GM23248 (cell line): ENCODE data around the gene TNS3. TPM values are rescaled to one million over a fixed set of nuclear protein-coding genes. Genes with fewer than 3 reads are reported as not detected.
"Not testable (repeated sequence)": the region's sequence is repeated elsewhere in the genome, so short reads cannot be mapped to it uniquely, and the experiment has no call there.

Experiments
- DNase-seq: peaks from one replicate; pipeline ENCODE4 v3.0.0-alpha.2; 2015
- H2AFZ ChIP-seq: fragments of 200-600 bp; sonication (generic); 2 replicates; pipeline ENCODE4 v1.6.1; 2016; ENCODE audit warnings: antibody characterized with exemption
- H3F3A ChIP-seq: fragments of 200-600 bp; sonication (generic); 2 replicates; pipeline ENCODE4 v1.6.1; 2016; ENCODE audit warnings: mild to moderate bottlenecking, antibody characterized with exemption, mixed run types; ENCODE audit not compliant: insufficient read depth
- H3K27ac ChIP-seq: fragments of 200-600 bp; sonication (generic); 2 replicates; pipeline ENCODE4 v1.5.1; 2016; ENCODE audit warnings: mild to moderate bottlenecking
- H3K27me3 ChIP-seq: fragments of 200-600 bp; sonication (generic); replicated peaks from 2 replicates; pipeline ENCODE4 v1.6.1; 2016; ENCODE audit warnings: mild to moderate bottlenecking; ENCODE audit not compliant: insufficient read depth
- H3K36me3 ChIP-seq: fragments of 200-600 bp; sonication (generic); 2 replicates; pipeline ENCODE4 v1.6.1; 2016; ENCODE audit warnings: low read depth, mild to moderate bottlenecking
- H3K4me1 ChIP-seq: fragments of 200-600 bp; sonication (generic); 2 replicates; pipeline ENCODE4 v1.6.1; 2016; ENCODE audit warnings: mild to moderate bottlenecking; ENCODE audit not compliant: insufficient read depth
- H3K4me2 ChIP-seq: fragments of 200-600 bp; sonication (generic); one replicate; pipeline ENCODE4 v1.6.1; 2016; ENCODE audit warnings: mild to moderate bottlenecking; ENCODE audit not compliant: unreplicated experiment
- H3K4me3 ChIP-seq: fragments of 200-600 bp; sonication (generic); 2 replicates; pipeline ENCODE4 v1.5.1; 2016; ENCODE audit warnings: mild to moderate bottlenecking
- H3K79me2 ChIP-seq: fragments of 200-600 bp; sonication (generic); 2 replicates; pipeline ENCODE4 v1.6.1; 2016; ENCODE audit warnings: mild to moderate bottlenecking; ENCODE audit not compliant: insufficient read depth
- H3K9ac ChIP-seq: fragments of 200-600 bp; sonication (generic); 2 replicates; pipeline ENCODE4 v1.6.1; 2016; ENCODE audit warnings: mild to moderate bottlenecking
- H3K9me2 ChIP-seq: fragments of 200-600 bp; sonication (generic); 2 replicates; pipeline ENCODE4 v1.6.1; 2016; ENCODE audit warnings: mixed run types, mild to moderate bottlenecking, moderate library complexity; ENCODE audit not compliant: insufficient read depth
- H3K9me3 ChIP-seq: fragments of 200-600 bp; sonication (generic); one replicate; pipeline ENCODE4 v1.6.1; 2017; ENCODE audit warnings: low read depth
- H4K20me1 ChIP-seq: fragments of 200-600 bp; sonication (generic); 2 replicates; pipeline ENCODE4 v1.6.0; 2016; ENCODE audit not compliant: insufficient read depth
- EZH2 ChIP-seq: fragments of 200-600 bp; sonication (generic); IDR thresholded peaks from 2 replicates; pipeline ENCODE4 v1.6.1; 2018; ENCODE audit warnings: antibody characterized with exemption, mild to moderate bottlenecking; ENCODE audit not compliant: insufficient read depth, poor library complexity, severe bottlenecking
- EZH2phosphoT487 ChIP-seq: fragments of 200-600 bp; sonication (generic); IDR thresholded peaks from 2 replicates; pipeline ENCODE4 v1.6.1; 2018; ENCODE audit warnings: antibody characterized with exemption, moderate library complexity, mild to moderate bottlenecking, low read depth; ENCODE audit not compliant: insufficient read depth
- WGBS, 2 experiments: methylation state at CpG; one replicate each; pipeline ENCODE4 v1.1.6; 2015 to 2017; ENCODE audit warnings: low lambda C conversion rate in 2 of 2, low coverage in 1 of 2; ENCODE audit errors: missing lambda C conversion rate in 2 of 2; 5-methylcytosine and 5-hydroxymethylcytosine counted together
- in situ Hi-C: fragments of 300-500 bp; cut with MboI; formaldehyde crosslinking; loops from 2 replicates; pipeline ENCODE4 v1.15.0; 2020
- polyA plus RNA-seq: library from polyadenylated mRNA; unstranded; fragments of >200 nt; fragmentation: Nextera tagmentation; extraction: Ambion mirVana; gene quantifications from 2 replicates; pipeline ENCODE4 v1.2.1, GENCODE V29; 2016
- total RNA-seq: library from RNA; depleted of rRNA; stranded (reverse); fragments of >200 nt; shearing (Covaris generic); gene quantifications from 2 replicates; pipeline ENCODE4 v1.2.3, GENCODE V29; 2014

Gene TNS3
- total and polyA plus RNA-seq, 2 experiments from 2014 or later, result 18.6 to 47.0 TPM

DNA sequence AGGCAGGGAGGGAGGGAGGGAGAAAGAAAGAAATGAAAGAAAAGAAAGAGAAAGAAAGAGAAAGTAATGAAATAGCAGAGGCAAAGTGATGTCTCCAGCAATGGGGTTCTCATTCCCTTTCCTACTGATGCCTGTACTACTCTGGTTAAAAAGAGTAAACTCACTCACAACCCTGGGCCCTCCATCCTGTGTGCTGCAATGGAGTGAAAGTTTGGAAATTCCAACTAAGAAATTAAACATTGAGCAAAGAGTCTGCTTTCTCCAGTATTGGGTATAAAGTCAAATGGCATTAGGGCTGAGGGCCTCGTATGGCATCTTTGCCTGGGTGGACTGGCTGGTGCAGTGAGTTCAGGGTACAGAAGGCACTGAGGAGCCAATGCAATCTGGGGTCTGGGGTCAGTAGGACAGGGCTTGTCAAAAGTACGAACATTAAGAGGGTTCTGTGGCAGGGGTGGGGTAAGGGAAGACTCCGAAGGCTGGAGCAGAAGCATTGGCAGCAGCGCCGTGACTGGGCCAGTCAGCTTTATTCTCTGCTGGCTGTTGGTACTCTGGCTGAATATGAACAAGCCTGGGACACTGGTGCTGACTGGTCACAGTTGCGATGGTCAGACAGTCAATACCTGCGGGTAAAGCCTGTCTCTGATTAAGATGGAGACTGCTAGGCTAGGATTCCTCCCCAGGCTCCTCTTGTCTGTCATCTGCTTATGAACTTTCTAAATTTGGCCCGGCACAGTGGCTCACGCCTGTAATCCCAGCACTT is 24.1 kb upstream of the TNS3 start:
- Histone ChIP-seq H3F3A (peaks cover 32% of the 10 kb centered on the region), H3K27me3 (no peaks in the 10 kb centered on the region), H3K79me2 (no peaks in the 10 kb centered on the region), H3K9me2 (no peaks in the 10 kb centered on the region), H2AFZ (no peak overlapping the region), H3K4me1 (peaks cover 49% of the 10 kb centered on the region), H3K4me2 (no peak overlapping the region), H3K9me3 (no peaks in the 10 kb centered on the region), H3K27ac (no peak overlapping the region), H4K20me1 (no peaks in the 10 kb centered on the region), H3K4me3 (no peak overlapping the region), H3K9ac (no peak overlapping the region), H3K36me3 (no peaks in the 10 kb centered on the region)
- TF ChIP-seq EZH2, result no peak
- no peak for TF ChIP-seq EZH2phosphoT487
- in situ Hi-C loops, result no loop called here
- 80% methylated on average over 9 of the region's 9 CpGs for WGBS, 2 experiments
- no peak for DNase-seq

GRCh38 chr7:47604496-47604890 is 22.6 kb upstream of the TNS3 start:
- Histone ChIP-seq H3K9me3 (no peaks in the 10 kb centered on the region), H3K79me2 (no peaks in the 10 kb centered on the region), H3K4me2 (peak overlapping the region; percentile 42), H2AFZ (no peak overlapping the region), H4K20me1 (no peaks in the 10 kb centered on the region), H3K27ac (peak overlapping the region; percentile 57), H3F3A (peaks cover 47% of the 10 kb centered on the region), H3K27me3 (no peaks in the 10 kb centered on the region), H3K4me3 (no peak overlapping the region), H3K36me3 (no peaks in the 10 kb centered on the region), H3K9me2 (no peaks in the 10 kb centered on the region), H3K4me1 (peaks cover 52% of the 10 kb centered on the region), H3K9ac (peak overlapping the region; percentile 15; the same call in 1 of the 2 replicates)
- 46 to 50% methylated on average over 3 of the region's 3 CpGs for WGBS, 2 experiments
- peak; percentile 37 for DNase-seq
- TF ChIP-seq EZH2 (no peak), EZH2phosphoT487 (no peak)
- in situ Hi-C loops, result no loop called here

DNA sequence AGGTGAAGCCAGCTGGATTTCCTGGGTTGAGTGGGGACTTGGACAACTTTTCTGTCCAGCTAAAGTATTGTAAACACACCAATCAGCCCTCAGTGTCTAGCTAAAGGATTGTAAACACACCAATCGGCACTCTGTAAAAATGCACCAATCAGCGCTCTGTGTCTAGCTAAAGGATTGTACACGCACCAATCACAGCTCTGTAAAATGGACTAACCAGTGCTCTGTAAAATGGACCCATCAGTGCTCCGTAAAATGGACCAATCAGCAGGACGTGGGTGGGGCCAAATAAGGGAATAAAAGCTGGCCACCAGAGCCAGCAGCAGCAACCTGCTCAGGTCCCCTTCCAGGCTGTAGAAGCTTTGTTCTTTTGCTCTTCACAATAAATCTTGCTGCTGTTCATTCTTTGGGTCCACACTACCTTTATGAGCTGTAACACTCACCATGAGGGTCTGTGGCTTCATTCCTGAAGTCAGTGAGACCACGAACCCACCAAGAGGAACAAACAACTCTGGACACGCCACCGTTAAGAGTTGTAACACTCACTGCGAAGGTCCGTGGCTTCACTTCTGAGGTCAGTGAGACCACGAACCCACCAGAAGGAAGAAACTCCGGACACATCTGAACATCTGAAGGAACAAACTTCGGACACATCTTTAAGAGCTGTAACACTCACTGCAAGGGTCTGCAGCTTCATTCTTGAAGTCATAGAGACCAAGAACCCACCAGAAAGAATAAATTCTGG is 21.8 kb upstream of the TNS3 start:
- H3K4me3 ChIP-seq, H3K27me3 ChIP-seq, H3K36me3 ChIP-seq, H3K9ac ChIP-seq, in situ Hi-C loops, DNase-seq, H3K79me2 ChIP-seq, H3K27ac ChIP-seq, H3K9me3 ChIP-seq, H3K9me2 ChIP-seq, H2AFZ ChIP-seq, H3K4me2 ChIP-seq, H4K20me1 ChIP-seq: not testable (repeated sequence)
- peaks cover 52% of the 10 kb centered on the region for H3K4me1 ChIP-seq
- H3F3A ChIP-seq, result peaks cover 47% of the 10 kb centered on the region
- 95 to 97% methylated on average over 13 of the region's 13 CpGs for WGBS, 2 experiments

GRCh38 chr7:47602272-47603004 is 20.5 kb upstream of the TNS3 start:
- no peak overlapping the region for H3K9ac ChIP-seq
- in situ Hi-C loops, result no loop called here
- H3F3A ChIP-seq, result peaks cover 47% of the 10 kb centered on the region
- H3K4me2 ChIP-seq, result no peak overlapping the region
- H3K36me3 ChIP-seq, result no peaks in the 10 kb centered on the region
- H4K20me1 ChIP-seq, result no peaks in the 10 kb centered on the region
- no peaks in the 10 kb centered on the region for H3K9me2 ChIP-seq
- no peaks in the 10 kb centered on the region for H3K79me2 ChIP-seq
- H3K27me3 ChIP-seq, result no peaks in the 10 kb centered on the region
- H3K9me3 ChIP-seq, result no peaks in the 10 kb centered on the region
- no peak for TF ChIP-seq EZH2phosphoT487
- no peak for TF ChIP-seq EZH2
- no peak overlapping the region for H2AFZ ChIP-seq
- peaks cover 52% of the 10 kb centered on the region for H3K4me1 ChIP-seq
- no peak overlapping the region for H3K27ac ChIP-seq
- H3K4me3 ChIP-seq, result no peak overlapping the region
- 94 to 95% methylated on average over 7 of the region's 7 CpGs for WGBS, 2 experiments
- DNase-seq, result no peak
